NCI-H2227 (cell line): ENCODE results near the gene GLP2R.

Experiments used
- DNase-seq: peaks from one replicate; lab custom pipeline; 2025; ENCODE audit not compliant: unreplicated experiment; lab: John Stamatoyannopoulos, UW

Gene GLP2R

GRCh38 chr17:9845306-9845705 is 19.6 kb downstream of the GLP2R start:
- no peak for DNase-seq

DNA sequence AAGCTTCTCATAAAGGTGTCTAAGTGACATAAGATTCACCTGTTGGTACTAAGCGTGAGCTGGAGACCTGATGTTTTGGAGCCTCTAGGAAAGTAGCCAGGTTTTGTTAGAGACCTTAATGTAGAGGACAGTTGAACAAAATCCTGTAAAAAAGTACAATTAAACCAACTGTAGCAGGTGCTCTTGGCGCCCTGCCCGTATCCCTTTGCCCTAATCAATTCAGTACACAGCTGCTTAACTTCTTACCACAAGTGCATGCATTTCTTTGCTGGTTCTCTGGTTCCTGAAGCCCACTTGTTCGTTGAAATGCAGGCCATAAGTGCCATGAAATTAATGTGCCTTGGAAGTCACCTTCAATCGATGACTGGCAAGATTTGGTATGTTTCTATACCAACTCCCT is 24.4 kb downstream of the GLP2R start:
- no peak for DNase-seq

GRCh38 chr17:9854255-9854654 is 28.5 kb downstream of the GLP2R start:
- DNase-seq: no peak

- no peak for DNase-seq
These were observed 29.3 kb downstream of the GLP2R start for GRCh38 chr17:9855036-9855435.

DNA sequence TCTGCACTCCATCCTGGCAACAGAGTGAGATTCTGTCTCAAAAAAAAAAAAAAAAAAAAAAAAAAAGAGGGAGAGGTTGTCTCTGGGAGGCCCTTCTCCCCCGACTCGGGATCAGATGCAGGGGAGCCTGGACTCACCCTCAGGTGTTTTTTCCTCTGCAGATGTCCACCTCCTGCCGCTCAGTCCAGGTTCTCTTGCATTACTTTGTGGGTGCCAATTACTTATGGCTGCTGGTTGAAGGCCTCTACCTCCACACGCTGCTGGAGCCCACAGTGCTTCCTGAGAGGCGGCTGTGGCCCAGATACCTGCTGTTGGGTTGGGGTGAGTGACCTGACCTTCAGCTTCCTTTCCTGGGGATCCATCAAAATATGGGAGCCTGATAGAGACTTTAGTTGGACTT is 34.1 kb downstream of the GLP2R start:
- DNase-seq: no peak

DNA sequence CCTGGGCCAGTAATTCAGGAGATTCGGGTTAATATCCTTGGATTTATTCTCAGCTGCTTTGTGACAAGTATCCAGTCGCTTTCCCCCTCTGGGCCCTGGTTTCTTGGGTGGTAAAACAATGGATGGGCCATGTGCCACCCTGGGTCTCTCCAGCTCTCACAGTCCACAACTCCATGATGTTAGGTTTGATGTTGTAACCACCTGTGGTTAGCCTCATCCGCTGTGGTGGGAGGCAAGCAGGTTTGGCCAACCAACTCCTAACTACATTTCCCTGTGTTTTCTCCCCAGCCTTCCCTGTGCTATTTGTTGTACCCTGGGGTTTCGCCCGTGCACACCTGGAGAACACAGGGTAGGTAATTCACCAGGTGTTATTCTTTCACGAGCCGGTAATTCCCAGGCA is 35.1 kb downstream of the GLP2R start:
- no peak for DNase-seq

DNA sequence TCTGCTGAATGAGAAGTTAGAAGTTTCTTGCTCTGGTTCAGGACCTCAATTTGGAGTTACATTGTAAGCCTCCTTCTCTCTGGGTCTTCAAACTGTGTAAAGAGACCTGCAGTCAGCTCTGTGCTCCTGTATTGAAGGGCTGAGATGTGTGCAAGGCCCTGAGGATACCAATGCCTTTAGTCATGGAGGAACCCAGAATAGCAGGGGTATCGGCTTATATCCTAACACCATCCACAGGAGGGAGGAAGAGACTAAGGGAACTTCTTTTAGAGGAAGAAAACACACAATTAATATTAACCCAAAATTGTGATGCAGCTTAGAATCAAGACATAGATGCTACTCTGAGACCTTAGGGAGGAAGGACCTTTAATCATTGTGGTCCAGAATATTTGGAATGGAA is 36.5 kb downstream of the GLP2R start:
- DNase-seq: no peak

DNA sequence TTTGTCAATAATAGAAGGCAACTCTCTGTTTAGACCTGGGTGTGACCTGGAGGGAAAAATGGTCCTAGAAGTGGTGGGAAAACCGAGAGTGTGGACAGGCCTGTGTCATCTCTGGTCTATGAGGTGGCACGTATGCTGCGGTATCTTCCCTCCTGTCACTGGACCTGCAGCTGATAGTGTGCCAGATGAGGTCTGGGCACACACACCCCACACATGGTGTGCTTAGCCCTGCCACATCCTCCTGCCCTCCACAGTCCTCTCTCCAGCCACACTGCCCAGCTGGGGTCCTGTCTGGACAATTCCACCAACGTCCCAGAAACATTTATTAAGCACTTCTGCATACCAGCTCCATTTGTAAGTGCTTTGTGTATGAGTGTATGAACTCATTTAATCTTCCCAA is 37.2 kb downstream of the GLP2R start:
- no peak for DNase-seq

DNA sequence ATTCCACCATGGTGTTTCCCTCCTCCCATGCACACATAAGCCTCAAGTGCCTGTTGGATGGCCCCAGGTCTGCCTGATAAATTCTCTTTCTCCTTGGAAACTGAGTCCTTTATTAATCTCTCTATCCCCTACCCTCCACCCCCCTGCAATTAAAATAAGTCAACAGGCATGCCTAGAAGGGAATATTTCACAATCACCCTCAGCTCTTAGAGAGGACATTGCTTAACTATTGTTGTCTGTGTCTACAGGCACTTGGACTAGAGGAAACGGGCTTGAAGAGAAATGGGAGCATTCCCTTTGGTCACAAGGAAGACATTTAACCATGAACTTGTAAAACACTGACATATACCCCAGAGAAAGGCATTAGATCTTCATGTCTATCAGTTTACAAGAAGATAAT is 39.9 kb downstream of the GLP2R start:
- DNase-seq: no peak

DNA sequence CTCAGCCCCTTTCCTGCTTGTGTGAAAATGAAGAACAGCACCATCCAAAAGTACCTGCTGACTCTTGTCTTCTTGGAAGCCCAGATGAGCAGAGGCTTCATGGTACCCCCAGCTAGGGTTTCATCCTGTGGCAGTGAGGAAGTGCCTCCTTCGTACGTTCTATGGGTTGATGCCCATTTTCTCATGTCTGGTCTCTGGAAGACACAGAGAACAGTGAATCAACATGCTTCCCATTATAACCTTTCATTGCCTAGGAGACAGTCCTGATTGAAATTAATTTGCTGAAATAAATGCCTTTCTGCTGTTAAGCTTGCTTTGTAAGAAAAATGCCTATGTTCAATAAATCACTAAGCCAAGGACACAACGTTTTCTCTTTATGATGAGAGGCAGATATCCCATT is 42.8 kb downstream of the GLP2R start:
- no peak for DNase-seq

DNA sequence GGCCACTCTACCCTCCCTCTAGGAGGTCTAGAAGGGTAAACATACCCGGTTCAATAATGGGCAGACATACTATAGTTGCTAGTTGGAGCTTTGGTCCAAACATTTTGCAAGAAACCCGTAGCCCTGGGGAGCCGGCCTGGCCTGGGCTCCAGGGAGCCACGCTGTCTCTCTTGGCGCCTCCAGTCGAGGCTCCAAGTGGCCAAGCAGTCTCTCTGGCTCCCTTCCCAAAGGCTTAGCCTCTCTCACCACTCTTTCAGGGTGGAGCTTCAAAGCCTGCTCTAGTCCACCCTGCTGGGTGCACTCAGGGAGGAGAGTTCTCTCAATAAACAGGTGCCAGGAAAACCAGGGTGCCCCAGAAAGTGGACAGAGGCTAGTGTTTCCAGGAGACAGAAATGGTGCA is 47.1 kb downstream of the GLP2R start:
- no peak for DNase-seq

- no peak for DNase-seq
These were observed 49.0 kb downstream of the GLP2R start for GRCh38 chr17:9874722-9875121.

DNA sequence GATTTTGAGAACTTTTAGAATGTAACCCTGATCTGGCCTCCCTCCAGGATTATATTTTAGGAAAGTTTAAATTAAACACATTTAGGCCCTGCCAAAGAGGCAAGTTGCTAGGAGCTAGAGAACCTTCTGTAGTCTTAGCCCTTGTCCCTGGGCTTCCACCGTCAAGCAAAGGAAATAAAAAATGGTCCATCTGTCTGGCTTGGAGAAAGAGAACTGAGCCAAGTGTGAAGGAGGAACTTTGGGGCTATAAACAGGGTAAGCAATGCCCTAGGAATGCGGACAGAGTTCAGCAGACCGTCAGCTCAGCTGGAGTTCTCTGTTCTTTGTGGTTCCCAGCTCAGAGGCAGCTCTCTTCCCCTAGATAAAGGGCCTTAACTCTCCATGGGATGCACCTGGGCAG is 49.7 kb downstream of the GLP2R start:
- DNase-seq: no peak

GRCh38 chr17:9878356-9878755 is 52.6 kb downstream of the GLP2R start:
- no peak for DNase-seq

GRCh38 chr17:9878786-9879525 is 53.2 kb downstream of the GLP2R start:
- DNase-seq: no peak

DNA sequence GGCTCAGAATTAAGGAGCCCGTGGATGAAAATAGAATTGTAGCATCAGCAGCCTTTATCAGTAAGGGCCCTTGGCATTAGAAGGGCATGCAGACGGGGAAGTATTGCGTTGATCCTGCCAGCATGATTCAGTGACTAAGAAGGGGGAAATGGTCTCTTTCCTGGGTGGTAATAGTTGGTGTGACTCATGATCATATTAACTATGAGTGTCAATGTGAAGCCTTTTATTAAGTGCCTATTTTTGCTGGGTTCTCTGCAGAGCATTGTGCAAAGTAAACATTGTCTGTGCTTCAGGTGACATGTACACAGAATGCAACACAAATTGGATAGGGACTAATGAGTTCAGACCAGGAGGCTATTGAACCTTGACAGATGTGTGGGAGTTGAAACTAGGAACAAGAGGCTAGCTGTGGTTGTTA is 54.9 kb downstream of the GLP2R start:
- no peak for DNase-seq

DNA sequence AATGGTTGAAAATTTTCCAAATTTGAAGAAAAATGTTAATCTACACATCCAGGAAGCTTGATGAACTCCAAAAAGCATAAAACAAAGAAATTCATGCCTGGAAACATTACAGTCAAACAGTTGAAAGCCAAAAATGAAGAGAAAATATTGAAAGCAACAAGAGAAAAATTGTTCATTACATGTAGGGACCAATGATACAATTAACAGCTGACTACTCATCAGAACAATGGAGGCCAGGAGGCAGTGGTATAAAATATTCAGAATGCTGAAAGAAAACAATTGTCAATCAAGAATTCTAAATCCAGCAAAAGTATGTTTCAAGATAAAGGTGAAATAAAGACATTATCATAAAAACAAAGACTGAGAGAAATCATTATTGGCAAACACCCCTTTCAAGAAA is 57.7 kb downstream of the GLP2R start:
- DNase-seq: no peak

DNA sequence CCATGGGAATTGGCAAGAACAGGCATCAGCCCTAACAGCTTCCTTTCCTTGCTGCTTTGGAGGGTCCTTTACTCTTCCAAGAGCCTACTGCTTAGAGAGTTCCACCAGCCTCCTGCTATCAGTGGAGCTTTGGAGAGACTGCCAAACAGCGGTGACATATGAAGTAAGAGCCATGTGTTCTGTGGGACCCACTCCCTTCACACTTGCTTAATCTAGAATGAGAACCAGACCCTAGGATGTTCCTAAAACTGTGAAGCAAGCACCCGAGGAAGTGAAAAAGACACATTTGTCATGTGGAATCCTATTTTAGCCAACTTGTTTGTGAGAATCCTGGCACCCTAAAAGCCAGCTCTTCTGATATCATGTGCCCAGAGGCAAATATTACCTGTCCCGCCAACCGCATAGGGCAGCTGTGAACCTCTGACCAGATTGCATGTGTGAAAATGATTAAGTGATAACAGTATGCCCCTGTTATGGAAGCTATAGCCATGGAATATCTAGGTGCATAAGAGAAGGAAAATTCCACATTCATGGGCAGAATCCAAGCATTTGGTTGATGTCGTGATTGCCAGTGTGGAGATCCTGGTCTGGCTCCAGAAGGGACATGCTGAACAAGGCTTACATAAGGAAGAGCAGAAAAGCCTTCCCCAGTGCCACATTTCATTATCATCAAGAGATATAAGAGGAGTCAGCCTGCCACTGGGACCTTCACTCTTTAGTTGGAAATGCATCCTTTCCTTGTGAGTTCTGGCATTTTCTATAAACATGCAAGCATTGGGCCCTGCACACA is 60.6 kb downstream of the GLP2R start:
- no peak for DNase-seq

DNA sequence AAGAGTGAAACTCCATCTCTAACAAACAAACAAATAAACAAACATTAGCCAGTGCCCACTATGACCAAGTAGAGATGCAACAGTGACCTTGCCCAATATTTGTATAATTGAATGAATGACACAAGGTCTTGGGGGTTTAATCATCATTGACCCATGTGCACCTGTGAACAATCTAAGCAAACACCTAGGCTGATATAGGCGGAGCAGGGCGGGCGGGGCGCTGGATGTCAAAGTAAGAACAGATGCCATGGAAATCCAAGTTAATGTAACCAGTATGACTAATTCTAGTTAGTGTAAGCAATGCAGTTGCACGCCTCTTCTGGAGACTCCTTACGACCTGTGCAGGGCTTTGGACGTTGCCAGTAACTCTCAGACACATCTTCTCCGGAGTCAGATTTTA is 61.8 kb downstream of the GLP2R start:
- no peak for DNase-seq

GRCh38 chr17:9890124-9890523 is 64.4 kb downstream of the GLP2R start:
- DNase-seq: no peak

- no peak for DNase-seq
These were observed 67.8 kb downstream of the GLP2R start for GRCh38 chr17:9893411-9894012.

DNA sequence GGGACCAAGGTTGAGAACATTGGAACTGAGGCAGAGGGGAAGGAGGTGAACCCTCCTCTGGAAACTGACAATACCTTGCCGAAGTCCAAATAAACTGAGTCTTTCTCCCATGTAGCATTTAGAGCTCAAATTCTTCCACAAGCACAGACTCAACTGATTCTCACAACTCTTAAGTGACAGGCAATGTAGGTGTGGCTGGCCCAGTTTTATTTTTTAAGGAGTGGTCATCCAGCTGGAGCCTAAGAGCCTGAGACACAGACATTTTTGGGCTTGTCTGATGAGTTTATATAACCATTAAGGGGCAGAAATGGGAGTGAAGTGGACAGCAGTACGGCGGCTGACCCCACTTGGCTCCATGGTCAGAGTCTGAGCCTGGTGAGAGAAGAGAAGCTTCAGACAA is 68.5 kb downstream of the GLP2R start:
- DNase-seq: no peak
